K562 (cell line): Measurements from ENCODE around the gene PTGR1. TPM values are rescaled to one million over a fixed set of nuclear protein-coding genes. Genes with fewer than 3 reads are reported as not detected.

Experiments used
- ATAC-seq: fragments of 200-7000 bp; cut with Tn5 transposase; 3 replicates; pipeline ENCODE4 v1.9.1; 2020; ENCODE audit warnings: moderate library complexity
- BruUV-seq: library from RNA; stranded (reverse); fragments of 400-500 nt; replicated peaks from 2 replicates; lab custom pipeline; 2021; lab: Mats Ljungman, UMichigan
- CTCF ChIA-PET: fragments of 300-600 bp; formaldehyde crosslinking; extraction: SDS; loops from one replicate; lab custom pipeline; 2021; ENCODE audit warnings: low intra/inter-chr PET ratio; lab: Yijun Ruan, JAX
- POLR2A ChIA-PET: fragments of 300-600, 350-650 bp; sonication (Branson Sonifier 250); formaldehyde crosslinking; extraction: SDS; loops from one replicate; lab custom pipeline; 2021; ENCODE audit warnings: antibody characterized with exemption, inconsistent platforms; lab: Yijun Ruan, JAX
- DNase-seq, 4 experiments: peaks; one replicate each; pipeline versions ENCODE4 v3.0.0 to v3.0.0-alpha.2; 2011 to 2018; ENCODE audit warnings: low spot score in 3 of 4, mixed read lengths in 3 of 4; ENCODE audit errors: extremely low read depth in 1 of 4
- FAIRE-seq: peaks from 2 replicates; lab custom pipeline; 2011; peaks lifted over from hg19 to GRCh38; lab: Jason Lieb, UNC
- H2AFZ ChIP-seq: 2 replicates; pipeline ENCODE4 v1.6.0; 2011; ENCODE audit warnings: low read depth, low read length, control low read depth, inconsistent platforms
- H3K27ac ChIP-seq: fragments of 200-600 bp; 3 replicates; pipeline ENCODE4 v1.8.0; 2011; ENCODE audit warnings: low read depth, mild to moderate bottlenecking, control low read depth, inconsistent platforms, low read length, moderate library complexity, mixed read lengths; ENCODE audit errors: extremely low read depth
- H3K27me3 ChIP-seq, 2 experiments: fragments of 300-600 bp in 1 of 2; 2 replicates in 1 of 2; 3 replicates in 1 of 2; pipeline versions ENCODE4 v1.6.0 to v1.8.0; 2011; ENCODE audit warnings: inconsistent platforms in 2 of 2, low read length in 2 of 2, mild to moderate bottlenecking in 1 of 2, mixed read lengths in 1 of 2, moderate library complexity in 1 of 2; ENCODE audit not compliant: control insufficient read depth in 2 of 2, insufficient read depth in 2 of 2
- H3K36me3 ChIP-seq: fragments of 300-600 bp; 3 replicates; pipeline ENCODE4 v1.8.0; 2011; ENCODE audit warnings: mild to moderate bottlenecking, low read length, inconsistent platforms; ENCODE audit not compliant: control insufficient read depth, insufficient read depth
- H3K4me1 ChIP-seq, 2 experiments: fragments of 200-600 bp in 1 of 2; replicated peaks in 1 of 2; 2 replicates in 1 of 2; 3 replicates in 1 of 2; pipeline versions ENCODE4 v1.5.1 to v1.8.0; 2011; ENCODE audit warnings: inconsistent platforms in 2 of 2, low read length in 2 of 2, mild to moderate bottlenecking in 1 of 2, mixed read lengths in 1 of 2, moderate library complexity in 1 of 2; ENCODE audit not compliant: control insufficient read depth in 2 of 2, insufficient read depth in 2 of 2
- H3K4me2 ChIP-seq: 2 replicates; pipeline ENCODE4 v1.6.1; 2011; ENCODE audit warnings: low read length, control low read depth, inconsistent platforms, mixed read lengths; ENCODE audit not compliant: insufficient read depth
- H3K4me3 ChIP-seq: fragments of 200-600 bp; sonication (generic), shearing (Covaris generic); 2 replicates; pipeline ENCODE4 v1.5.1; 2016; ENCODE audit warnings: control low read depth, inconsistent platforms
- H3K79me2 ChIP-seq: fragments of 200-600 bp; 3 replicates; pipeline ENCODE4 v1.8.0; 2011; ENCODE audit warnings: low read length, inconsistent platforms; ENCODE audit not compliant: control insufficient read depth, insufficient read depth
- H3K9ac ChIP-seq, 2 experiments: 2 replicates each; pipeline versions ENCODE4 v1.6.0 to v1.6.1; 2011; ENCODE audit warnings: low read depth in 2 of 2, low read length in 2 of 2, control low read depth in 1 of 2, inconsistent platforms in 1 of 2, mild to moderate bottlenecking in 1 of 2, mixed read lengths in 1 of 2; ENCODE audit not compliant: insufficient read depth in 1 of 2
- H3K9me1 ChIP-seq: one replicate; pipeline ENCODE4 v1.6.0; 2011; ENCODE audit warnings: inconsistent platforms, mild to moderate bottlenecking, low read length, moderate library complexity; ENCODE audit not compliant: control insufficient read depth, insufficient read depth
- H3K9me3 ChIP-seq: replicated peaks from 2 replicates; pipeline ENCODE4 v1.5.1; 2011; ENCODE audit warnings: low read depth, low read length, inconsistent platforms; ENCODE audit not compliant: control insufficient read depth, insufficient read depth
- H4K20me1 ChIP-seq: replicated peaks from 2 replicates; pipeline ENCODE4 v1.6.1; 2011; ENCODE audit warnings: low read length, inconsistent platforms, mixed read lengths; ENCODE audit not compliant: control insufficient read depth, insufficient read depth
- MYNN ChIP-seq, 2 experiments: sonication (generic); formaldehyde crosslinking in 1 of 2; IDR thresholded peaks; 2 replicates each; pipeline versions ENCODE4 v1.5.0 to v1.6.1; 2016 to 2020; ENCODE audit warnings: antibody characterized with exemption in 1 of 2, missing genetic modification reagents in 1 of 2
- NCOA1 ChIP-seq: fragments of 450-650 bp; IDR thresholded peaks from 2 replicates; pipeline ENCODE4 v1.6.1; 2016; ENCODE audit warnings: low read depth
- POLR3G ChIP-seq: IDR thresholded peaks from 2 replicates; pipeline ENCODE4 v1.6.1; 2011; ENCODE audit not compliant: insufficient read length, insufficient replicate concordance; ENCODE audit errors: extremely low read depth
- WGBS: fragments of 100-300 bp; shearing (Covaris generic); methylation state at CpG from one replicate; pipeline ENCODE4 v1.1.6; 2016; ENCODE audit warnings: low coverage, mixed read lengths; ENCODE audit not compliant: insufficient coverage; ENCODE audit errors: missing lambda C conversion rate; 5-methylcytosine and 5-hydroxymethylcytosine counted together
- in situ Hi-C: fragments of 300-500 bp; cut with MboI; formaldehyde crosslinking; loops from 4 replicates; pipeline ENCODE4 v1.15.0; 2018; ENCODE audit warnings: inconsistent platforms, mixed read lengths
- intact Hi-C: fragments of 100-400 bp; cut with micrococcal nuclease; formaldehyde crosslinking; loops from 2 replicates; pipeline ENCODE4 v1.14.2; 2022
- polyA plus RNA-seq, 8 experiments: library from polyadenylated mRNA; depleted of rRNA in 4 of 8; stranded (reverse) in 5 of 8; unstranded in 3 of 8; fragments of >200 nt; fragmentation: Nextera tagmentation in 2 of 8; fragmentation: Illumina TruSeq in 1 of 8; extraction: Ambion mirVana in 2 of 8; extraction: Trizol in 1 of 8; gene quantifications; 2 replicates each; pipeline versions ENCODE4 v1.2.1 to v1.2.3, GENCODE V29; 2011 to 2014; ENCODE audit warnings: inconsistent platforms in 1 of 8, missing spikeins in 1 of 8
- total RNA-seq, 7 experiments: library from RNA; depleted of rRNA in 6 of 7; stranded (reverse); fragments of >200 nt in 6 of 7; fragmentation: Illumina TruSeq in 2 of 7; extraction: Trizol in 2 of 7; gene quantifications; 2 replicates each; pipeline versions ENCODE4 v1.2.1 to v1.2.3, GENCODE V29; 2011 to 2021; ENCODE audit warnings: low replicate concordance in 1 of 7
- TF ChIP-seq, protein P1 (sequence below): fragments of 200-400 bp; formaldehyde crosslinking; IDR thresholded peaks from 2 replicates; pipeline ENCODE4 v1.6.1; 2017; ENCODE audit warnings: mild to moderate bottlenecking, low read depth, low read length, moderate library complexity

Gene PTGR1
- total and polyA plus RNA-seq, 9 of the 15 experiments (the other 6 are each of a cell fraction or from before 2014, with no cell fraction given): 0.22 TPM; not detected in 8

DNA sequence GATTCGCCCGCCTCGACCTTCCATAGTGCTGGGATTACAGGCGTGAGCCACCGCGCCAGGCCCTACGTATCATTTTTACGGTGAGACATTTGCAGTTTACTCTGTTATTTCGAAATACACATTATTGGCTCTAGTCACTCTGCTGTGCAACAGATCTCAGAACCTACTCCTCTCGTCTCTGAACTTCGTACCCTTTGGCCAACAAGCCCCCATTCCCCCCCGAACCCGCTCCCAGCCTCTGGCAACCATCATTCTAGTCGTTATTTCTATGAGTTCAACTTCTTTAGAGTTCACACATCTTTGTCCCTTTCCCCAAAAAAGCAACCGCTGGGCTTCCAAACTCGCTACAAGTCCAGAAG, 735 bp downstream of the PTGR1 start:
- FAIRE-seq: no peak
- ATAC-seq: no peak
- Histone ChIP-seq H3K27ac (no peak overlapping the region), H3K4me3 (no peak overlapping the region), H2AFZ (no peak overlapping the region), H3K9me1 (no peaks in the 10 kb centered on the region), H3K36me3 (no peaks in the 10 kb centered on the region), H3K4me2 (no peak overlapping the region), H3K9me3 (peaks cover 2% of the 10 kb centered on the region; the same call in 1 of the 2 replicates), H4K20me1 (no peaks in the 10 kb centered on the region), H3K79me2 (no peaks in the 10 kb centered on the region), H3K4me1 (peaks cover 2 to 14% of the 10 kb centered on the region in 2 experiments; a peak in 2 of 5 replicates), H3K9ac (no peak overlapping the region), H3K27me3 (peaks cover 6 to 7% of the 10 kb centered on the region in 2 experiments; a peak in 2 of 5 replicates)
- WGBS: 57% methylated on average over 16 of the region's 16 CpGs
- intact Hi-C loops: loop anchor here (5.0 to 10.0 kb wide), 2 partner anchors 126 to 474 kb away; no protein-coding TSS in a partner anchor
- BruUV-seq: no TSS peak
- no peak for DNase-seq
- TF ChIP-seq POLR3G (no peak), NCOA1 (no peak), MYNN (IDR thresholded peaks at IDR 0.05) (no peak), MYNN (CRISPR knock-in tag; IDR thresholded peaks at IDR 0.05) (no peak)
- TF ChIP-seq, protein P1, sequence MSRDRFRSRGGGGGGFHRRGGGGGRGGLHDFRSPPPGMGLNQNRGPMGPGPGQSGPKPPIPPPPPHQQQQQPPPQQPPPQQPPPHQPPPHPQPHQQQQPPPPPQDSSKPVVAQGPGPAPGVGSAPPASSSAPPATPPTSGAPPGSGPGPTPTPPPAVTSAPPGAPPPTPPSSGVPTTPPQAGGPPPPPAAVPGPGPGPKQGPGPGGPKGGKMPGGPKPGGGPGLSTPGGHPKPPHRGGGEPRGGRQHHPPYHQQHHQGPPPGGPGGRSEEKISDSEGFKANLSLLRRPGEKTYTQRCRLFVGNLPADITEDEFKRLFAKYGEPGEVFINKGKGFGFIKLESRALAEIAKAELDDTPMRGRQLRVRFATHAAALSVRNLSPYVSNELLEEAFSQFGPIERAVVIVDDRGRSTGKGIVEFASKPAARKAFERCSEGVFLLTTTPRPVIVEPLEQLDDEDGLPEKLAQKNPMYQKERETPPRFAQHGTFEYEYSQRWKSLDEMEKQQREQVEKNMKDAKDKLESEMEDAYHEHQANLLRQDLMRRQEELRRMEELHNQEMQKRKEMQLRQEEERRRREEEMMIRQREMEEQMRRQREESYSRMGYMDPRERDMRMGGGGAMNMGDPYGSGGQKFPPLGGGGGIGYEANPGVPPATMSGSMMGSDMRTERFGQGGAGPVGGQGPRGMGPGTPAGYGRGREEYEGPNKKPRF: no peak
- in situ Hi-C loops: no loop called here
- CTCF ChIA-PET: interaction anchor here (0.6 to 2.0 kb wide), 2 partner anchors 95 to 476 kb away, joined by 3 to 23 read pairs; no protein-coding TSS in a partner anchor
- POLR2A ChIA-PET: no interaction called here
